Cardiac fibroblast (primary cell): ENCODE data around the gene MT1B.

Experiments
- DNase-seq, 2 donors: peaks; one replicate each; pipeline versions ENCODE4 v3.0.0 to v3.0.0-alpha.2; 2010; ENCODE audit warnings: low read depth in 2 of 2
- H3K4me3 ChIP-seq, 2 donors: replicated peaks in 1 of 2; 1 replicate in 1 of 2; 2 replicates in 1 of 2; pipeline ENCODE4 v1.5.1; 2011; ENCODE audit warnings: low read depth in 2 of 2, low read length in 2 of 2, mild to moderate bottlenecking in 2 of 2, moderate library complexity in 1 of 2
- TF ChIP-seq, protein P1 (sequence below): IDR thresholded peaks from one replicate; pipeline ENCODE4 v1.5.1; 2011; ENCODE audit warnings: low read depth, mild to moderate bottlenecking, low read length, inconsistent platforms

The MT1B gene

DNA sequence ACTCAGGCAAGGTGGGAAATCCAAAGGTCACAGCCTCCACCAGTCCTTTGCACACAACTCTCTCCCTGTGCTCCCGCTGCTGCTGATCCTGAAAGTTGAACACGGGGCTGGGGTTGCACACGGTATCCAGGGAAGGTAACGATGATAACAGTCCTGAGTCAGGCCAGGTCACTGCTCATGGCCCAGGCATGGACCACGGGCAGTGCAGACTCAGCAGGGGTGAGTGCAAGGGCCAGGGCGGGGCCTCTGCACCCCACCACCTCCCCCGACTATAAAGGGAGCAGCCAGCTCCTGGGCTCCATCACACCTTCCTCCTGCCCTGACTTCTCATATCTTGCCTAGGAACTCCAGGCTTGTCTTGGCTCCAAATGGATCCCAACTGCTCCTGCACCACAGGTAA is at the start of gene MT1B:
TSS of gene MT1B (plus strand) at position 301 of the 400 bp plus-strand sequence. CDS start at position 369, 68 bp downstream.
- no peak for DNase-seq
- no peak within 1 kb of the TSS for H3K4me3 ChIP-seq
- TF ChIP-seq, protein P1, sequence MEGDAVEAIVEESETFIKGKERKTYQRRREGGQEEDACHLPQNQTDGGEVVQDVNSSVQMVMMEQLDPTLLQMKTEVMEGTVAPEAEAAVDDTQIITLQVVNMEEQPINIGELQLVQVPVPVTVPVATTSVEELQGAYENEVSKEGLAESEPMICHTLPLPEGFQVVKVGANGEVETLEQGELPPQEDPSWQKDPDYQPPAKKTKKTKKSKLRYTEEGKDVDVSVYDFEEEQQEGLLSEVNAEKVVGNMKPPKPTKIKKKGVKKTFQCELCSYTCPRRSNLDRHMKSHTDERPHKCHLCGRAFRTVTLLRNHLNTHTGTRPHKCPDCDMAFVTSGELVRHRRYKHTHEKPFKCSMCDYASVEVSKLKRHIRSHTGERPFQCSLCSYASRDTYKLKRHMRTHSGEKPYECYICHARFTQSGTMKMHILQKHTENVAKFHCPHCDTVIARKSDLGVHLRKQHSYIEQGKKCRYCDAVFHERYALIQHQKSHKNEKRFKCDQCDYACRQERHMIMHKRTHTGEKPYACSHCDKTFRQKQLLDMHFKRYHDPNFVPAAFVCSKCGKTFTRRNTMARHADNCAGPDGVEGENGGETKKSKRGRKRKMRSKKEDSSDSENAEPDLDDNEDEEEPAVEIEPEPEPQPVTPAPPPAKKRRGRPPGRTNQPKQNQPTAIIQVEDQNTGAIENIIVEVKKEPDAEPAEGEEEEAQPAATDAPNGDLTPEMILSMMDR: no peak

DNA sequence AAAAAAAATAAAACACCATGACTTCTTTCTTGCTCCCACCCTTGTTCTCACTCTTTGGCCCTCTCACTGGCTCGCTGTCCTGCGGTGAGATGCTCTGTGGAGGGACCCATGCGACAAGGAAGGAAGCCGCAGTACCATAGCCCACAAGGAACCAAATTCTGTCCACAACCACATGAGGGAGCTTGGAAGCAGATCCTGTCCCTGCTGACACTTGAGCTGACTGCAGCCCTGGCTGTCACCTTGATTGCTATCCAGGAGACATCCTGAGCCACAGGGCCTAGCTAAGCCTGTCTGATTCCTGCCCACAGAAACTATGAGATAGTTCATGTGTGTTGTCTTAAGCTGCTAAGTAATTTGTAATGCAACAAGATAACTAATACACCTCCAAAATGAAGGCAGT is 48.1 kb upstream of the MT1B start:
- no peak overlapping the region for H3K4me3 ChIP-seq
- TF ChIP-seq, protein P1: peak; percentile 40
- peak; percentile 50 to 56 for DNase-seq

DNA sequence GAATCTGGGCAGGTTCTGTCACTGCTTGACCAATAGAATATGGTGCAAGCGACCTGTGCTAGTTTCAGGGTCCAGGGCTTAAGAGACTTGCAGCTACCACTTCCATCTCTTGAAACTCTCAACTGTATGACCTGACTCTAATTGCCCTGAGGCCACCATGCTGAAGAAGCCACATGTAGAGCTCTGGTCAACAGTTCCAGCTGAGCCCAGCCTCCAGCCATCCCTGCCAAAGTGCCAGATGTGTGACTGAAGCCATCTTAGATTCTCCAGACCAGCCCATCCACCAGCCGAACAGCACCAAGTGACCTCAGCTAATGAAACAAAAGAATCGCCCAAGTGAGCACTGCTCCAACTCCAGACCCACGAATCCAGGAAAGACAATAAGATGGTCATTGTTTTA is 46.7 kb upstream of the MT1B start:
- no peak for DNase-seq
- H3K4me3 ChIP-seq: no peak overlapping the region
- TF ChIP-seq, protein P1: no peak

DNA sequence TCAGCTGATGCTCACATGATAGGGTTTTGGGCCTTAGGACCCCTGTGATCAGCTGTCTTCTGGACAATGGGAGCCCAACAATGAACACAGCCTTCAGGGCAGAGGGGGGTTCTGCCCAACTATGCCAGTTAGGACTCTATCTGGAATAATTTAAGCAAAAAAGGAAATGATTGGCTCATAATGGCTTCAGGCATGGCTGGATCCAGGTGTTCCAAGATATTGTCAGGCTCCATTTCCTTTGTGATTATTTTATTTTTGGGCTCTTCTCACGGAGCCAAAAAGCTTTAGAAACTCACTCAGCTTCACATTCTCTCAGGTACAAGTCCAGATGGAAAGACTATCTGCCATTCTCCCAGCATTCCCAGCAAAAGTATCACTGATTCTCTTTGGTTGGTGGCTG is 46.2 kb upstream of the MT1B start:
- TF ChIP-seq, protein P1: no peak
- DNase-seq: no peak
- no peak overlapping the region for H3K4me3 ChIP-seq

DNA sequence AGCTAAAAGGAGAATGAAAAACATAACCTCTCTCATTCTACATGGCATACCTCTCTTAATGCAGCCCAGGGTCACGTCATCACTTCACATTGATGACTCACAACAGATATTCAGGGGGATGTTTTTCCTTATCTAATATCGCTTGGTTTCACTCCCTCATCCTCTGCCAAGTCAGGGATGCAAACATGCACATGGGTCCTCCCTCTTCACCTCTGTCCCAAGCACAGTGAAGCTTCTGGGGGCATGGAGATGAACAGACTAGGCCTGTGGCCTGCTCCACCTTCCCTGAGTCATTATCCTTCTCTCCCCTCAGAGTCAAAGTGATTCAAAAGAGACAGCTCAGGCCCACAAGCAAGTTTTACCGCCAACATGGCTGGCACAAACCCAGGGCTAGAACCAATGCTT is 45.6 kb upstream of the MT1B start:
- H3K4me3 ChIP-seq: no peak overlapping the region
- TF ChIP-seq, protein P1: no peak
- peak in 1 of 2 donors; percentile 92 for DNase-seq

DNA sequence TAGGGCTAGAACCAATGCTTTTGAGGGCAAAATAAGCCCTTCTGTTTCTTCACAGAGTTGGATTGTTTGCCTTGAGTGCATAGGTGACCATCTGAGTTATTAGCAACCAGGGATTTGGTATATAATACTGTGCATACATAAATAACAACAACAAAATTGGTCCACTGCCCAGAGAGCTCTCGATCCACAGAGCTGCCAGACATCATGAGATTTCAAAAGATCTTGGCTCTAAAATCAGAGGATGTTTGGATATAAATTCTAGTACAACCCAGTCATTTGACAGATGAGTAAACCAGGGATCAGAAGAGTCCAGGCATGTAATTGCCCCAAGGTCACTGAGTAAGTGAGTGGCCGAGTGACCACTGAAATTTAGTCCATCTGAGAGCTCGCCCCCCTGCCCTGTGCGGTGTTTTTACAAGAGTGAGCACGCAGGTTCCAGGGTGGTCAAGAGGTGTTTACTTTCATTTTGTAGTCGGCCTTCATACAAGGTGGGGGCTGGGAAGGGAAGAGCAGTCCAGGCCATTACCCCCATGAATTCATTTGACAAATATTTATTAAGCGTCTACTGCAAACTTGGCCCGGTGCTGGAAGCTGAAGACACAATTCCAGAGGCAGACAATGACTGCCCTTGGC is 45.1 kb upstream of the MT1B start:
- peak; percentile 91 to 97 for DNase-seq
- H3K4me3 ChIP-seq: peak overlapping the region in 1 of 2 donors; percentile 32
- TF ChIP-seq, protein P1: no peak

DNA sequence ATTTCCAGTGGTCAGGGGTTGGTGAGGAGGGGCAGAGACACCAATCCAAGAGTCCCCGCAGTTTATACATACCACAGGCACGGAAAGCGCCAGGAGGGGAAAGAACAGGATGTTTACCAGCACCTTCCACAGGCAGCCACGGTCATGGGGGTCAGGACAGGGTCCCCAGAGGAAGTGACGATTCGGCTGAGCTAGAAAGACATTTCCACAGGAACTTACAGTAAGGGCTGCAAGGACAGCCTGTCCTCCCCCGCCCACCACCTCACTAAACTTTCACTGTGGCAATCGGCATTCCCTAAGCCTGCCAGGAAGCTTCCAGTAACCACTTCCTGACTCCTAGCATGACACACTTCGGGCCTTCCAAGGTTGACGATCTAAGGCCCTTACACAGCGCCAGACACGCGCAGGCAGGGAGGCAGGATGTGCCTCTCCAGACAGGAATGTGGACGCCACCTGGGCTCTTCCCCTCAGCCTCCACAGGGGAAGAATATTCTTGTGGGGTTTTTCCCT is 44.5 kb upstream of the MT1B start:
- DNase-seq: peak; percentile 98 to 100
- TF ChIP-seq, protein P1: no peak
- H3K4me3 ChIP-seq: peak overlapping the region in 1 of 2 donors; percentile 64
